Subcutaneous abdominal adipose tissue (tissue), 5 donors: Measurements from ENCODE around the gene SYNPR.
A peak's percentile ranks its signal among the peaks of the same experiment; 100 is the strongest.

Source experiments
- H3K27ac ChIP-seq: one replicate; pipeline ENCODE4 v1.7.0; 2013; ENCODE audit warnings: low read depth, mild to moderate bottlenecking, inconsistent platforms, low read length, moderate library complexity
- H3K27me3 ChIP-seq, 5 donors: one replicate each; pipeline ENCODE4 v1.7.0; 2013; ENCODE audit warnings: low read length in 5 of 5, inconsistent platforms in 1 of 5; ENCODE audit not compliant: control insufficient read depth in 5 of 5, insufficient read depth in 4 of 5
- H3K36me3 ChIP-seq, 5 donors: one replicate each; pipeline ENCODE4 v1.7.0; 2013; ENCODE audit warnings: low read length in 5 of 5; ENCODE audit not compliant: control insufficient read depth in 5 of 5, insufficient read depth in 5 of 5
- H3K4me1 ChIP-seq, 5 donors: one replicate each; pipeline ENCODE4 v1.7.0; 2013; ENCODE audit warnings: low read length in 5 of 5, mild to moderate bottlenecking in 3 of 5, moderate library complexity in 1 of 5; ENCODE audit not compliant: control insufficient read depth in 5 of 5, insufficient read depth in 5 of 5
- H3K4me3 ChIP-seq, 5 donors: one replicate each; pipeline ENCODE4 v1.7.0; 2013; ENCODE audit warnings: low read length in 5 of 5, low read depth in 1 of 5
- H3K9ac ChIP-seq, 5 donors: one replicate each; pipeline ENCODE4 v1.7.0; 2013; ENCODE audit warnings: low read length in 5 of 5, mild to moderate bottlenecking in 4 of 5, moderate library complexity in 3 of 5
- H3K9me3 ChIP-seq, 5 donors: one replicate each; pipeline ENCODE4 v1.7.0; 2013; ENCODE audit warnings: low read length in 5 of 5; ENCODE audit not compliant: control insufficient read depth in 5 of 5
- donor health status: healthy.
- donor health status: healthy.
- donor health status: healthy.
- donor health status: healthy.
- donor health status: healthy.

SYNPR gene

GRCh38 chr3:63580151-63580550 lies 302.0 kb downstream of the SYNPR start:
- Histone ChIP-seq H3K9me3 (no peaks in the 10 kb centered on the region), H3K36me3 (no peaks in the 10 kb centered on the region), H3K27ac (no peak overlapping the region), H3K4me1 (no peaks in the 10 kb centered on the region), H3K9ac (no peak overlapping the region), H3K27me3 (no peaks in the 10 kb centered on the region), H3K4me3 (no peak overlapping the region)

- no peak overlapping the region for H3K27ac ChIP-seq
- H3K9ac ChIP-seq = no peak overlapping the region
- H3K36me3 ChIP-seq = no peaks in the 10 kb centered on the region
- H3K9me3 ChIP-seq = no peaks in the 10 kb centered on the region
- H3K4me1 ChIP-seq = no peaks in the 10 kb centered on the region
- no peaks in the 10 kb centered on the region for H3K27me3 ChIP-seq
- H3K4me3 ChIP-seq = no peak overlapping the region
Measured at GRCh38 chr3:63582943-63583500, 304.9 kb downstream of the SYNPR start.

GRCh38 chr3:63584681-63585080 lies 306.6 kb downstream of the SYNPR start:
- H3K27ac ChIP-seq = no peak overlapping the region
- H3K4me3 ChIP-seq = no peak overlapping the region
- H3K36me3 ChIP-seq = no peaks in the 10 kb centered on the region
- no peaks in the 10 kb centered on the region for H3K4me1 ChIP-seq
- no peak overlapping the region for H3K9ac ChIP-seq
- no peaks in the 10 kb centered on the region for H3K27me3 ChIP-seq
- peaks cover 6 to 10% (median 9%) of the 10 kb centered on the region in 5 donors for H3K9me3 ChIP-seq

DNA sequence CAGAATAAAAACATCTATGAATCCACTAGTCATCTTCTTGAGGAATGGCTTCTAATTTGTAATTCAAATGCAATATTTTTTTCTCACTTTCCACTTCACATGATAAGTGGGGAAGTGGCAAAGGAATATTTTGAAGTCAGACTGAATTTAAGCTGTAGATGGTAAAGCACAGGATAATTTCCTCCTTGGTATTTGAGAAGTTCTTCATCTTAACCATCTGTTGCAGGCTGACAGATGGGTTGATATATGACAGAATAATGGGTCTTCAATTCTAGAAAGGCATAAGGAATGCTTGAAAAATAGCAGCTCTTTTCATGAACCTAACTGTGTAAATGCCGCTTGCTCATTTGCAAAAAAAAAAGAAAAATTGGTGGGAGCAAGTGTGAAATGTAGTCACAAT lies 307.8 kb downstream of the SYNPR start:
- Histone ChIP-seq H3K27me3 (no peaks in the 10 kb centered on the region), H3K4me3 (no peak overlapping the region), H3K4me1 (no peaks in the 10 kb centered on the region), H3K36me3 (no peaks in the 10 kb centered on the region), H3K9ac (no peak overlapping the region), H3K9me3 (peaks cover 6 to 10% (median 9%) of the 10 kb centered on the region in 5 donors), H3K27ac (no peak overlapping the region)

- no peaks in the 10 kb centered on the region for H3K4me1 ChIP-seq
- no peak overlapping the region for H3K9ac ChIP-seq
- peak overlapping the region in 1 of 5 donors; percentile 15 for H3K4me3 ChIP-seq
- H3K36me3 ChIP-seq = no peaks in the 10 kb centered on the region
- no peaks in the 10 kb centered on the region for H3K27me3 ChIP-seq
- peaks cover 6 to 10% (median 9%) of the 10 kb centered on the region in 5 donors for H3K9me3 ChIP-seq
- no peak overlapping the region for H3K27ac ChIP-seq
Measured at GRCh38 chr3:63588895-63589294, 310.8 kb downstream of the SYNPR start.

DNA sequence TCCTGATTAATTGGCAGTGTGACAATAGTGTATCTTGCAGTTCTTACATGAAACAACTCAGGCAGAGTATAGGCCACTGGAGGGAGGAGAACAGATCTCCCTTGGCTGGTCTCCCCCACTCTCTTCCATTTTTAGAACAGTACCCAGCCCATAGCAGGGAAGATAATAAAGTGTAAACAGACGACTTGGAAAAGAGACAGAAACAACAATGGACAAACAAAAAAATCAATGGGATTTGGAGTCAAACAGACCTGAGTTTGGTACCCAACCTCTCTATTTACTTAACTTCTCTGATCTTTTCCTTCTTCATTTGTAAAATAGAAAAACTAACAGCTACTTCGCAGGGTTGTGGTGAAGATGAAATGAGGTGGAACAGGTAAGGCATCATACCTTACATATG lies 315.7 kb downstream of the SYNPR start:
- no peak overlapping the region for H3K9ac ChIP-seq
- H3K27me3 ChIP-seq = no peaks in the 10 kb centered on the region
- peaks cover 3 to 5% (median 4%) of the 10 kb centered on the region in 5 donors for H3K9me3 ChIP-seq
- H3K4me1 ChIP-seq = no peaks in the 10 kb centered on the region
- H3K4me3 ChIP-seq = no peak overlapping the region
- H3K36me3 ChIP-seq = no peaks in the 10 kb centered on the region
- H3K27ac ChIP-seq = no peak overlapping the region

DNA sequence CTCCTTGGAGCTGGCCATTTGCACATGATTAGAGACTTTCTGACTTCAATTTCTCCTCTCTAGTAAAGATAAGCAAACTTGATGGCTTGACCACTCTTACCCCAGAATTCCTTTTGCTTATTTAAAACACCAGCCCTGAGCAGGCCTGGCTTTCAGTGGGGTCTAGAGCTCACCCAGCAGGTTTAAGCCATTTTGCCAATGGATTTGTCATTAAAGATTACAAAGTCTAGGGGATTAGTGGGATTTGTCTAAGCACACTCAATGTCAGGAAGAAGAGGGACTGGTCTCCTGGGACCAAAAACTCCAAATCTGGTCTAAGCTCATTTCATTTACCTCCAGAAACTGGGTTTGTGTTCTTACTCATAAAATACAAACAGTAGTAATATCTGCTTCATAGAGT lies 317.1 kb downstream of the SYNPR start:
- no peaks in the 10 kb centered on the region for H3K36me3 ChIP-seq
- no peak overlapping the region for H3K4me3 ChIP-seq
- no peak overlapping the region for H3K27ac ChIP-seq
- H3K27me3 ChIP-seq = no peaks in the 10 kb centered on the region
- no peaks in the 10 kb centered on the region for H3K9me3 ChIP-seq
- H3K9ac ChIP-seq = no peak overlapping the region
- no peaks in the 10 kb centered on the region for H3K4me1 ChIP-seq

GRCh38 chr3:63597019-63597418 lies 318.9 kb downstream of the SYNPR start:
- Histone ChIP-seq H3K4me1 (no peaks in the 10 kb centered on the region), H3K9me3 (peaks cover 0 to 5% (median 0%) of the 10 kb centered on the region in 5 donors), H3K36me3 (no peaks in the 10 kb centered on the region), H3K9ac (no peak overlapping the region), H3K27me3 (no peaks in the 10 kb centered on the region), H3K27ac (no peak overlapping the region), H3K4me3 (no peak overlapping the region)

DNA sequence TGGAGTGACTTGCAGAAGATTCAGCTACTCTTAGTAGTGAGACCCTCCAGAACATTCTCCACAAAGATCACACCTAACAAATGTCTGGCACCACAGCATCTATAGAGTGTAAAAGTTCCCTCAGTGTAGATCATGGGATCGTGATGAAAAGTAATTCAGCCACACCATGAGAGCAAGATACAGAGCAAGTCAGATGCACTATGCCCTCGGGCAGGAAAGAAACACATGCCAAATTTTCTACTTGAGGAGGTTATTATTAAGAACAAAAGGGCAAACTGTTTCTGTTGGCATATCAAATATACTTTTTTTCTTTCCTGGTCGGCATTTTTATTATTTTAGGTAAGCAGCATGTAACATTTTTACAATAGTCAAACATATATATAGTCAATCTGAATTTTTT lies 329.6 kb downstream of the SYNPR start:
- Histone ChIP-seq H3K4me1 (peaks cover 0 to 3% (median 0%) of the 10 kb centered on the region in 5 donors), H3K27me3 (no peaks in the 10 kb centered on the region), H3K9ac (no peak overlapping the region), H3K9me3 (no peaks in the 10 kb centered on the region), H3K27ac (no peak overlapping the region), H3K4me3 (no peak overlapping the region), H3K36me3 (no peaks in the 10 kb centered on the region)

DNA sequence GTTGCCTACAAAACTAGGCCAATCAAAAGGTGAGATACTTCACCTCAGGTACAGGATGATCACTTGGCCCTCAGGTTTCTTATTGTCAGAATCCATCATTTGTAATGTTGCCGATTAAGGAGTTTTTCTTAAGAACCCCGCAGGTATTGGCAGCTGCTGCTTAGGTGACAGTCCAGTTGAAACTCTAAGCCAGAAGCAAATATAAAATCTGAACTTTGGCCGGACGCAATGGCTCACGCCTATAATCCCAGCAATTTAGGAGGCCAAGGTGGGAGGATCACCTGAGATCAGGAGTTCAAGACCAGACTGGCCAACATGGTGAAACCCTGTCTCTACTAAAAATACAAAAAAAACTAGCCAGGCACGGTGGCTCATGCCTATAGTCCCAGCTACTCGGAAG lies 331.3 kb downstream of the SYNPR start:
- peaks cover 0 to 3% (median 0%) of the 10 kb centered on the region in 5 donors for H3K4me1 ChIP-seq
- H3K27ac ChIP-seq = no peak overlapping the region
- H3K27me3 ChIP-seq = no peaks in the 10 kb centered on the region
- no peaks in the 10 kb centered on the region for H3K36me3 ChIP-seq
- no peak overlapping the region for H3K4me3 ChIP-seq
- H3K9me3 ChIP-seq = no peaks in the 10 kb centered on the region
- H3K9ac ChIP-seq = no peak overlapping the region

DNA sequence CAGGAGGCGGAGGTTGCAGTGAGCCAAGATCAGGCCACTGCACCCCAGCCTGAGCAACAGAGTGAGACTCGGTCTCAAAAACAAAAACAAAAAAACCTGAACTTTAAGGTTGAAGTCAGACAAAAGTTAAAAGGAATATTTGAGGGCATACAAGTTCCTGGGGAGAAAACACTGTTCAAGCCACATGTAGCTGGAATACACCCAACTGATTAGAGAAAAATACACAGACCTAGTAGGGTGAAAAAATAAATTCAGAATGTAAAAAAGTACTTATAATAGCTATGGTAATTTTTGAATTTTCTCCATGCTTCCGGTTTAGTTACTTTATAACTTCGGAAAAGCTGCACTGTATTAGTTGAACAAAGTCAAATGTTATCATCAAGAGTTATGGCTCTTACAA lies 331.7 kb downstream of the SYNPR start:
- H3K4me1 ChIP-seq = peaks cover 0 to 3% (median 0%) of the 10 kb centered on the region in 5 donors
- no peaks in the 10 kb centered on the region for H3K9me3 ChIP-seq
- no peaks in the 10 kb centered on the region for H3K27me3 ChIP-seq
- H3K27ac ChIP-seq = no peak overlapping the region
- no peaks in the 10 kb centered on the region for H3K36me3 ChIP-seq
- no peak overlapping the region for H3K4me3 ChIP-seq
- no peak overlapping the region for H3K9ac ChIP-seq
